HCT116 (cell line): ENCODE results near the gene ZFHX3. TPM values are rescaled to one million over a fixed set of nuclear protein-coding genes. Genes with fewer than 3 reads are reported as not detected.

Experiments used
- ATAC-seq: fragments of 200-7000 bp; cut with Tn5 transposase; 2 replicates; pipeline ENCODE4 v1.9.1; 2020; ENCODE audit warnings: mild to moderate bottlenecking, moderate library complexity
- BruUV-seq: library from RNA; stranded (reverse); fragments of 400-500 nt; replicated peaks from 2 replicates; lab custom pipeline; 2021; lab: Mats Ljungman, UMichigan
- CTCF ChIA-PET: fragments of 300-600 bp; sonication (Branson Sonifier 250); formaldehyde crosslinking; loops from one replicate; lab custom pipeline; 2021; ENCODE audit warnings: antibody characterized with exemption; lab: Charles Lee
- POLR2A ChIA-PET: fragments of 300-600, 350-600 bp; sonication (Branson Sonifier 250); formaldehyde crosslinking; loops from one replicate; lab custom pipeline; 2021; ENCODE audit warnings: antibody characterized with exemption; lab: Charles Lee
- RAD21 ChIA-PET, 2 experiments: fragments of 300-600 bp; sonication (Branson Sonifier 250); formaldehyde crosslinking; loops; one replicate each; lab custom pipeline; 2023; ENCODE audit warnings: low total read pairs in 2 of 2; ENCODE audit not compliant: uncharacterized antibody in 2 of 2, unreplicated experiment in 2 of 2, low non-redundant PET in 1 of 2; lab: Charles Lee
- DNase-seq: peaks from one replicate; pipeline ENCODE4 v3.0.0-alpha.2; 2010; ENCODE audit warnings: low read depth, low spot score
- H2AFZ ChIP-seq: fragments of 200-600 bp; shearing (Covaris generic), sonication (generic); 2 replicates; pipeline ENCODE4 v1.6.1; 2017; ENCODE audit warnings: low read depth, mixed run types, mixed read lengths, antibody characterized with exemption, low read length; ENCODE audit not compliant: poor library complexity, severe bottlenecking
- H3K27ac ChIP-seq: 2 replicates; pipeline ENCODE4 v1.5.1; 2012; ENCODE audit warnings: low read depth, low read length
- H3K27me3 ChIP-seq: fragments of 200-600 bp; sonication (generic); 2 replicates; pipeline ENCODE4 v1.6.1; 2016; ENCODE audit warnings: mixed run types, low read length, mixed read lengths; ENCODE audit not compliant: insufficient read depth
- H3K36me3 ChIP-seq, 2 experiments: fragments of 200-500 bp in 1 of 2; fragments of 200-600 bp in 1 of 2; sonication (Bioruptor generic) in 1 of 2; sonication (generic) in 1 of 2; 2 replicates each; pipeline versions ENCODE4 v1.5.1 to v1.6.1; 2014 to 2016; ENCODE audit warnings: low read length in 2 of 2, inconsistent platforms in 1 of 2, mixed read lengths in 1 of 2, mixed run types in 1 of 2; ENCODE audit not compliant: insufficient read depth in 2 of 2, control insufficient read depth in 1 of 2
- H3K4me1 ChIP-seq, 2 experiments: fragments of 200-600 bp in 1 of 2; sonication (generic) in 1 of 2; 2 replicates each; pipeline versions ENCODE4 v1.5.1 to v1.6.1; 2012 to 2017; ENCODE audit warnings: low read length in 2 of 2, inconsistent platforms in 1 of 2, mild to moderate bottlenecking in 1 of 2, mixed read lengths in 1 of 2, mixed run types in 1 of 2, moderate library complexity in 1 of 2; ENCODE audit not compliant: insufficient read depth in 2 of 2, control insufficient read depth in 1 of 2
- H3K4me2 ChIP-seq: fragments of 200-600 bp; sonication (generic); 2 replicates; pipeline ENCODE4 v1.6.1; 2017; ENCODE audit warnings: mixed run types, low read length, mixed read lengths
- H3K4me3 ChIP-seq, 2 experiments: fragments of 200-600 bp in 1 of 2; sonication (generic) in 1 of 2; replicated peaks in 1 of 2; 2 replicates each; pipeline ENCODE4 v1.5.1; 2011 to 2016; ENCODE audit warnings: low read length in 2 of 2, control low read depth in 1 of 2, low read depth in 1 of 2, mild to moderate bottlenecking in 1 of 2, mixed read lengths in 1 of 2, mixed run types in 1 of 2
- H3K79me2 ChIP-seq: fragments of 200-600 bp; sonication (generic); 2 replicates; pipeline ENCODE4 v1.6.1; 2017; ENCODE audit warnings: mild to moderate bottlenecking, mixed run types, low read length, moderate library complexity, mixed read lengths; ENCODE audit not compliant: insufficient read depth
- H3K9ac ChIP-seq: fragments of 200-600 bp; sonication (generic); 2 replicates; pipeline ENCODE4 v1.6.1; 2016; ENCODE audit warnings: low read length, mixed read lengths
- H3K9me2 ChIP-seq: fragments of 200-600 bp; sonication (generic), shearing (Covaris generic); 2 replicates; pipeline ENCODE4 v1.6.1; 2017; ENCODE audit warnings: mixed run types, mild to moderate bottlenecking, moderate library complexity; ENCODE audit not compliant: insufficient read depth
- H3K9me3 ChIP-seq, 2 experiments: fragments of 200-500 bp in 1 of 2; fragments of 200-600 bp in 1 of 2; sonication (Bioruptor generic) in 1 of 2; sonication (generic) in 1 of 2; 2 replicates each; pipeline ENCODE4 v1.6.1; 2014 to 2017; ENCODE audit warnings: low read length in 2 of 2, mixed read lengths in 2 of 2, inconsistent platforms in 1 of 2, low read depth in 1 of 2, mild to moderate bottlenecking in 1 of 2, mixed run types in 1 of 2, moderate library complexity in 1 of 2; ENCODE audit not compliant: control insufficient read depth in 1 of 2, insufficient read depth in 1 of 2
- H4K20me1 ChIP-seq: fragments of 200-600 bp; sonication (generic), shearing (Covaris generic); 2 replicates; pipeline ENCODE4 v1.6.1; 2017; ENCODE audit warnings: mixed run types, mild to moderate bottlenecking, moderate library complexity; ENCODE audit not compliant: insufficient read depth
- CBX3 ChIP-seq: IDR thresholded peaks from 2 replicates; pipeline ENCODE4 v1.6.1; 2012; ENCODE audit warnings: low read depth
- ELF1 ChIP-seq: IDR thresholded peaks from 2 replicates; pipeline ENCODE4 v1.6.1; 2012; ENCODE audit warnings: low read depth, borderline replicate concordance
- EZH2 ChIP-seq: fragments of 200-600 bp; sonication (generic); IDR thresholded peaks from 2 replicates; pipeline ENCODE4 v1.6.1; 2017; ENCODE audit warnings: antibody characterized with exemption, mixed run types
- EZH2phosphoT487 ChIP-seq: fragments of 200-600 bp; IDR thresholded peaks from 2 replicates; pipeline ENCODE4 v1.6.1; 2018; ENCODE audit warnings: antibody characterized with exemption, borderline replicate concordance
- POLR2A ChIP-seq: IDR thresholded peaks from 2 replicates; pipeline ENCODE4 v1.7.0; 2011; ENCODE audit warnings: borderline replicate concordance; ENCODE audit not compliant: insufficient read depth, insufficient read length; ENCODE audit errors: extremely low read depth
- POLR2AphosphoS5 ChIP-seq: IDR thresholded peaks from 2 replicates; pipeline ENCODE4 v1.6.1; 2011; ENCODE audit warnings: mild to moderate bottlenecking, low read depth, low read length, moderate library complexity
- TCF7L2 ChIP-seq: IDR thresholded peaks from 2 replicates; pipeline ENCODE4 v1.7.0; 2011; ENCODE audit warnings: borderline replicate concordance, inconsistent platforms; ENCODE audit not compliant: insufficient read depth, insufficient read length; ENCODE audit errors: extremely low read depth
- intact Hi-C: fragments of 100-400 bp; cut with micrococcal nuclease; formaldehyde crosslinking; loops from 2 replicates; pipeline ENCODE4 v1.10.0; 2022
- total RNA-seq: library from RNA; stranded (reverse); gene quantifications from one replicate; pipeline ENCODE4 v1.2.1, GENCODE V29; 2021; ENCODE audit not compliant: unreplicated experiment
- TF ChIP-seq, protein P1 (sequence below): IDR thresholded peaks from 2 replicates; pipeline ENCODE4 v1.6.1; 2012; ENCODE audit warnings: low read depth

ZFHX3 gene
- total RNA-seq, 1 experiment from 2014 or later, result 6.3 TPM

DNA sequence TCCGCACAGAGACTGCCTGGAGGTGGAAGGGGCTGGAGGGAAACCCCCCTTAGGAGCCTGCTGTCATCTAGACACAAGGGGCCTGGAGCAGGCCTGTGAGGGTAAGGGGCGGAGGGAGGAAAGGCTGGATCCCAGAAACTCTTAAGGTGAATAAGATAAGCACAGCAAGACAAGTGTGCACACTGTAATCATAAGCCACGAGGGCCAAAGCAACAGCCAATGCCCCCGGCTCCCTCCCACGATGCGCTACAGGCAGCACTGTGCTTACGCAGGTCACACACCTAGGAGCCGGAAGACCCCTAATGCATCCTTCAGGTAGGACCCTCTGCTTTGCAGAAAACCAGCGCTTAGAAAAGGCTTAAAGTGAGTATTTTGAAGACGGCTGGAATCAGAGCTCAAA, 24.6 kb downstream of the ZFHX3 start:
- no TSS peak for BruUV-seq
- TF ChIP-seq ELF1, result no peak
- no peak for TF ChIP-seq EZH2phosphoT487
- no peak for TF ChIP-seq EZH2
- TF ChIP-seq CBX3, result no peak
- TF ChIP-seq POLR2AphosphoS5, result no peak
- TF ChIP-seq POLR2A, result no peak
- TF ChIP-seq TCF7L2, result no peak
- TF ChIP-seq, protein P1, sequence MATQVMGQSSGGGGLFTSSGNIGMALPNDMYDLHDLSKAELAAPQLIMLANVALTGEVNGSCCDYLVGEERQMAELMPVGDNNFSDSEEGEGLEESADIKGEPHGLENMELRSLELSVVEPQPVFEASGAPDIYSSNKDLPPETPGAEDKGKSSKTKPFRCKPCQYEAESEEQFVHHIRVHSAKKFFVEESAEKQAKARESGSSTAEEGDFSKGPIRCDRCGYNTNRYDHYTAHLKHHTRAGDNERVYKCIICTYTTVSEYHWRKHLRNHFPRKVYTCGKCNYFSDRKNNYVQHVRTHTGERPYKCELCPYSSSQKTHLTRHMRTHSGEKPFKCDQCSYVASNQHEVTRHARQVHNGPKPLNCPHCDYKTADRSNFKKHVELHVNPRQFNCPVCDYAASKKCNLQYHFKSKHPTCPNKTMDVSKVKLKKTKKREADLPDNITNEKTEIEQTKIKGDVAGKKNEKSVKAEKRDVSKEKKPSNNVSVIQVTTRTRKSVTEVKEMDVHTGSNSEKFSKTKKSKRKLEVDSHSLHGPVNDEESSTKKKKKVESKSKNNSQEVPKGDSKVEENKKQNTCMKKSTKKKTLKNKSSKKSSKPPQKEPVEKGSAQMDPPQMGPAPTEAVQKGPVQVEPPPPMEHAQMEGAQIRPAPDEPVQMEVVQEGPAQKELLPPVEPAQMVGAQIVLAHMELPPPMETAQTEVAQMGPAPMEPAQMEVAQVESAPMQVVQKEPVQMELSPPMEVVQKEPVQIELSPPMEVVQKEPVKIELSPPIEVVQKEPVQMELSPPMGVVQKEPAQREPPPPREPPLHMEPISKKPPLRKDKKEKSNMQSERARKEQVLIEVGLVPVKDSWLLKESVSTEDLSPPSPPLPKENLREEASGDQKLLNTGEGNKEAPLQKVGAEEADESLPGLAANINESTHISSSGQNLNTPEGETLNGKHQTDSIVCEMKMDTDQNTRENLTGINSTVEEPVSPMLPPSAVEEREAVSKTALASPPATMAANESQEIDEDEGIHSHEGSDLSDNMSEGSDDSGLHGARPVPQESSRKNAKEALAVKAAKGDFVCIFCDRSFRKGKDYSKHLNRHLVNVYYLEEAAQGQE, result no peak
- Histone ChIP-seq H3K9me2 (no peaks in the 10 kb centered on the region), H2AFZ (no peak overlapping the region), H3K4me1 (peaks cover 22 to 33% of the 10 kb centered on the region in 2 experiments), H4K20me1 (no peaks in the 10 kb centered on the region), H3K27me3 (no peaks in the 10 kb centered on the region), H3K4me2 (no peak overlapping the region), H3K9me3 (no peaks in the 10 kb centered on the region), H3K79me2 (peaks cover 18% of the 10 kb centered on the region), H3K4me3 (no peak overlapping the region), H3K27ac (no peak overlapping the region), H3K36me3 (no peaks in the 10 kb centered on the region), H3K9ac (no peak overlapping the region)
- CTCF ChIA-PET, result no interaction called here
- ATAC-seq (no peak), DNase-seq (no peak)
- intact Hi-C loops, result no loop called here
- POLR2A ChIA-PET, result no interaction called here
- RAD21 ChIA-PET, result no interaction called here
